Transverse colon (tissue), 4 donors: ENCODE measurements around the gene SNRPD1. TPM values are rescaled to one million over a fixed set of nuclear protein-coding genes. Genes with fewer than 3 reads are reported as not detected.

ENCODE experiments used
- DNase-seq: peaks from one replicate; pipeline ENCODE4 v3.0.0-alpha.2; 2019
- H3K27ac ChIP-seq, 4 donors: fragments of 200-600 bp; sonication (generic); 2 replicates each; pipeline ENCODE4 v1.5.1; 2016 to 2018; ENCODE audit warnings: inconsistent platforms in 4 of 4
- H3K27me3 ChIP-seq: fragments of 200-600 bp; sonication (generic); 2 replicates; pipeline ENCODE4 v1.5.1; 2017; ENCODE audit warnings: inconsistent platforms
- H3K36me3 ChIP-seq, 4 donors: fragments of 200-600 bp; sonication (generic); 2 replicates each; pipeline ENCODE4 v1.5.1; 2017 to 2019; ENCODE audit warnings: inconsistent platforms in 4 of 4
- H3K4me1 ChIP-seq, 4 donors: fragments of 200-600 bp; sonication (generic); 2 replicates each; pipeline ENCODE4 v1.5.1; 2017 to 2020; ENCODE audit warnings: inconsistent platforms in 4 of 4
- H3K4me3 ChIP-seq, 4 donors: fragments of 200-600 bp; sonication (generic); 1 replicate in 1 of 4; 2 replicates in 3 of 4; pipeline versions ENCODE4 v1.5.1 to v1.6.1; 2017 to 2019; ENCODE audit warnings: inconsistent platforms in 4 of 4
- H3K9me3 ChIP-seq, 2 donors: fragments of 200-600 bp; sonication (generic); 2 replicates each; pipeline ENCODE4 v1.5.1; 2017 to 2019; ENCODE audit warnings: inconsistent platforms in 2 of 2
- CTCF ChIP-seq, 5 experiments: fragments of 200-600 bp in 3 of 5; fragments of 450-650 bp in 2 of 5; sonication (generic) in 3 of 5; IDR thresholded peaks; 1 replicate in 2 of 5; 2 replicates in 3 of 5; pipeline ENCODE4 v1.5.1; 2016 to 2017; ENCODE audit warnings: antibody characterized with exemption in 5 of 5, inconsistent platforms in 3 of 5, mild to moderate bottlenecking in 2 of 5, moderate library complexity in 1 of 5
- EP300 ChIP-seq: sonication (generic); formaldehyde crosslinking; IDR thresholded peaks from one replicate; pipeline ENCODE4 v1.6.1; 2017; ENCODE audit warnings: antibody characterized with exemption, low read depth
- POLR2A ChIP-seq: fragments of 450-650 bp; IDR thresholded peaks from one replicate; pipeline ENCODE4 v1.6.1; 2016; ENCODE audit warnings: antibody characterized with exemption, mild to moderate bottlenecking, moderate library complexity
- POLR2AphosphoS5 ChIP-seq, 3 donors: sonication (generic); formaldehyde crosslinking; IDR thresholded peaks; one replicate each; pipeline ENCODE4 v1.6.1; 2016; ENCODE audit warnings: antibody characterized with exemption in 3 of 3
- WGBS, 2 donors: methylation state at CpG; one replicate each; pipeline ENCODE4 v1.1.5; 2018; ENCODE audit warnings: low coverage in 1 of 2; 5-methylcytosine and 5-hydroxymethylcytosine counted together
- in situ Hi-C, 4 donors: fragments of 200-750 bp; cut with MboI; loops; one replicate each; pipeline versions ENCODE4 v1.15.0 to v1.15.1; 2017; ENCODE audit warnings: low sequenced_read_pairs in 3 of 4, low pct_ligation_motif_present in 1 of 4, low pct_unique_long_range_greater_than_20kb in 1 of 4
- intact Hi-C: fragments of 100-400 bp; cut with DNase I; formaldehyde crosslinking; loops from one replicate; pipeline ENCODE4 v1.15.1; 2023; ENCODE audit warnings: low total_unique reads
- total RNA-seq, 4 donors: library from RNA; depleted of rRNA; stranded (reverse); fragments of >200 nt; gene quantifications; one replicate each; pipeline ENCODE4 v1.1.0, GENCODE V29; 2016

SNRPD1 gene
- total RNA-seq, 4 donors from 2014 or later, result 1.4 to 11.3 (median 7.6) TPM

GRCh38 chr18:21656402-21656801 lies 44.3 kb downstream of the SNRPD1 start:
- TF ChIP-seq CTCF (IDR thresholded peaks at IDR 0.05), result no peak
- no peak for TF ChIP-seq POLR2A
- no peak for TF ChIP-seq EP300
- no peak for TF ChIP-seq POLR2AphosphoS5 (IDR thresholded peaks at IDR 0.05)
- H3K9me3 ChIP-seq, result no peaks in the 10 kb centered on the region
- in situ Hi-C loops (no loop called here), intact Hi-C loops (no loop called here)
- DNase-seq, result no peak
- H3K4me3 ChIP-seq, result no peak overlapping the region
- H3K27ac ChIP-seq, result no peak overlapping the region
- H3K4me1 ChIP-seq, result no peaks in the 10 kb centered on the region
- peaks cover 0 to 23% (median 8%) of the 10 kb centered on the region in 4 donors for H3K36me3 ChIP-seq
- H3K27me3 ChIP-seq, result no peaks in the 10 kb centered on the region

GRCh38 chr18:21660078-21660477 lies 48.0 kb downstream of the SNRPD1 start:
- intact Hi-C loops (no loop called here), in situ Hi-C loops (no loop called here)
- Histone ChIP-seq H3K27ac (no peak overlapping the region), H3K36me3 (peaks cover 0 to 26% (median 5%) of the 10 kb centered on the region in 4 donors), H3K27me3 (no peaks in the 10 kb centered on the region), H3K9me3 (no peaks in the 10 kb centered on the region), H3K4me1 (no peaks in the 10 kb centered on the region), H3K4me3 (no peak overlapping the region)
- DNase-seq, result no peak
- TF ChIP-seq CTCF (IDR thresholded peaks at IDR 0.05) (no peak), POLR2A (no peak), POLR2AphosphoS5 (IDR thresholded peaks at IDR 0.05) (no peak), EP300 (no peak)
- WGBS, 2 donors, result 81% methylated on average over 2 of the region's 2 CpGs; no CpG with 5 or more reads in 1 of the 2 donors

GRCh38 chr18:21662581-21662980 lies 50.5 kb downstream of the SNRPD1 start:
- Histone ChIP-seq H3K4me1 (no peaks in the 10 kb centered on the region), H3K27ac (no peak overlapping the region), H3K9me3 (no peaks in the 10 kb centered on the region), H3K36me3 (peaks cover 0 to 13% (median 4%) of the 10 kb centered on the region in 4 donors), H3K4me3 (no peak overlapping the region), H3K27me3 (no peaks in the 10 kb centered on the region)
- no peak for DNase-seq
- TF ChIP-seq CTCF (IDR thresholded peaks at IDR 0.05) (no peak), POLR2A (no peak), POLR2AphosphoS5 (IDR thresholded peaks at IDR 0.05) (no peak), EP300 (no peak)
- intact Hi-C loops (no loop called here), in situ Hi-C loops (no loop called here)
- 87 to 93% methylated on average over 3 to 9 of the region's 9 CpGs for WGBS, 2 donors

GRCh38 chr18:21663578-21663977 lies 51.5 kb downstream of the SNRPD1 start:
- peaks cover 0 to 5% (median 3%) of the 10 kb centered on the region in 4 donors for H3K4me1 ChIP-seq
- H3K27me3 ChIP-seq, result no peaks in the 10 kb centered on the region
- H3K4me3 ChIP-seq, result no peak overlapping the region
- intact Hi-C loops, result no loop called here
- WGBS, 2 donors, result 93 to 96% methylated on average over 7 of the region's 7 CpGs
- TF ChIP-seq POLR2AphosphoS5 (IDR thresholded peaks at IDR 0.05), result no peak
- no peak for TF ChIP-seq POLR2A
- TF ChIP-seq EP300, result no peak
- no peak for TF ChIP-seq CTCF (IDR thresholded peaks at IDR 0.05)
- H3K36me3 ChIP-seq, result peaks cover 0 to 13% (median 0%) of the 10 kb centered on the region in 4 donors
- no peak overlapping the region for H3K27ac ChIP-seq
- H3K9me3 ChIP-seq, result no peaks in the 10 kb centered on the region
- in situ Hi-C loops, result no loop called here
- no peak for DNase-seq
